ENCODE data around the gene PEX5.
A peak's percentile ranks its signal among the peaks of the same experiment; 100 is the strongest.

PEX5 gene

DNA sequence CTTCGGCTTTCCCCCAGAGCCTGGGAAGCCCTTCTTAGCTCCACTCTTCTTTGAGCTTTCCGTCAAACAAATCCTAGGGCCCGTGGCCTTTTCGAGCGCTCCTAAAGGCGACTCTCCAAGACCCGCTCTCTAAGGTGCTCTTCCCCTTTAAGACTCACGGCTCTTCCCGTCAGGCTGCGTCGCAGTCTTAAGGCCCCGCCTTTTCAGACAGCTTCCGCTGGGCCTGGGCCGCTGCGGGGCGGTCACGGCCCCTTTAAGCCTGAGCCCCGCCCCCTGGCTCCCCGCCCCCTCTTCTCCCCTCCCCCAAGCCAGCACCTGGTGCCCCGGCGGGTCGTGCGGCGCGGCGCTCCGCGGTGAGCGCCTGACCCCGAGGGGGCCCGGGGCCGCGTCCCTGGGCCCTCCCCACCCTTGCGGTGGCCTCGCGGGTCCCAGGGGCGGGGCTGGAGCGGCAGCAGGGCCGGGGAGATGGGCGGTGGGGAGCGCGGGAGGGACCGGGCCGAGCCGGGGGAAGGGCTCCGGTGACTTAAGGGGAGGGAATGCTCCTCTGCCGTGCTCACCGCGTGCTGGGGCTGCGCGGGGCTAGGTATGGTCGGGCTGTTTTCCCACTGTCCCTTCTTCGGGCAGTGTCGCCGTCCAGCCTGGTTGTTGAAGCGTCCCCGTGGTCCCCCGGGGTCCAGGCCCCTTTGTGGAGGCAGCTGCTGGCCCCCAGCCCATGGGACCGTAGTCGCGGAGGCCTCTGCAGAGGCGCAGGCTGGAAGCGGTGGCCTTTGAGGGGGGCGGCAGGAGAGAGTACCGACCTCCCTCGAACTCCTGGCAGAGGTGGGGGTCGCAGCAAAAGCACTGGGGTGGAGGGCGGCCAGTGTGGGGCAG is at the start of gene PEX5:
TSS of gene PEX5 (plus strand) at position 289 of the 870 bp plus-strand sequence. CDS start 692 bp downstream, outside the sequence.
- DNase-seq (ENCODE audit: low read depth in 3 of 3): peak; percentile 65 to 82 (median 67)

GRCh38 chr12:7141351-7142005 is 48.0 kb upstream of the PEX5 start:
- DNase-seq (ENCODE audit: low read depth in 3 of 3): no peak

DNA sequence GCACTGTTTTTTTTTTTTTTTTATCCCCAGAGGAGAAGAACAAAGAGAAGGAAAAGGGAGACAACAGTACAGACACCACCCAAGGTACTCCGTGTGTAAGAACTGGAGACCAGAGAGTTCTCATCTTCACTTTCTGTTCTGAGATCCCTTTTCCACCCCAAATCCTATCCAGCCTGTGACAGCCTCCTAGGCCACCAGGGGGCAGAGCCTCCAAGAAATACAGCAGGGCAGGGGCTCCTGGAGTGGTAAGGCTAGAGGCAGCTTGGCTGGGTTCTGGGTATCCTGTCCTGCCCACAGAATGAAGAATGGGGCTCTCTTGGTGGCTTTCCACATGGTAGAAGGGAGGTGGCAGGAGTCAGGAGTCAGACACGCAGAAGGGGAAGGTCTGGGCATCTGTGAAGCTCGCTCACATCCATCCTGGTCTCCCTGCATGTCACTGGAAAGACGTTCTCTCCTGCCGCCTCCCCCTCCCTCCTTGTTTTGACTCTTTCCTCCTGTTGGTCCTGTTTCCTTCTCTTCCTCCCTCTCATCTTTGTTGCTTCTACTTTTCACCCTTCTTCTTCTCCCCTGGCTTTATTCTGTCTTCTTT is 47.3 kb upstream of the PEX5 start:
- DNase-seq (ENCODE audit: low read depth in 3 of 3): peak; percentile 24 to 53 (median 35)

GRCh38 chr12:7142809-7143465 is 46.5 kb upstream of the PEX5 start:
- no peak for DNase-seq (ENCODE audit: low read depth in 3 of 3)

DNA sequence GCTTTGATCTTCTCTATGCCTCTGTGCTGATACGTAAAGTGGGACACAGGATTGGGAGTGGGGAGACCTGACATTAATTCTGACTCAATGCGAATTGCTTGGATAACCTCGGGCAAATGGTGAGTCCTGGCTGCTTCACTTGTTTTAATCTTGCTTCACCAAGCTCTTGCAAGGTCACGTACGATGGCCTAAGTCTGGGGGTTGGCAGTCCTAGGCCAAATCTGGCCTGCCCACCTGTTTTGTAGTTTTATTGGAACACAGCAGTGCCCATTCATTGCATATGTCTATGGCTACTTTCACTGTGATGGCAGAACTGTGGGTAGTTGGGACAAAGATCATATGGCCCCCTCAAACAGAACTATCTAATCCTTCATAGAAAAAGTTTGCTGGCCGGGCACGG is 45.9 kb upstream of the PEX5 start:
- DNase-seq (ENCODE audit: low read depth in 3 of 3): no peak

DNA sequence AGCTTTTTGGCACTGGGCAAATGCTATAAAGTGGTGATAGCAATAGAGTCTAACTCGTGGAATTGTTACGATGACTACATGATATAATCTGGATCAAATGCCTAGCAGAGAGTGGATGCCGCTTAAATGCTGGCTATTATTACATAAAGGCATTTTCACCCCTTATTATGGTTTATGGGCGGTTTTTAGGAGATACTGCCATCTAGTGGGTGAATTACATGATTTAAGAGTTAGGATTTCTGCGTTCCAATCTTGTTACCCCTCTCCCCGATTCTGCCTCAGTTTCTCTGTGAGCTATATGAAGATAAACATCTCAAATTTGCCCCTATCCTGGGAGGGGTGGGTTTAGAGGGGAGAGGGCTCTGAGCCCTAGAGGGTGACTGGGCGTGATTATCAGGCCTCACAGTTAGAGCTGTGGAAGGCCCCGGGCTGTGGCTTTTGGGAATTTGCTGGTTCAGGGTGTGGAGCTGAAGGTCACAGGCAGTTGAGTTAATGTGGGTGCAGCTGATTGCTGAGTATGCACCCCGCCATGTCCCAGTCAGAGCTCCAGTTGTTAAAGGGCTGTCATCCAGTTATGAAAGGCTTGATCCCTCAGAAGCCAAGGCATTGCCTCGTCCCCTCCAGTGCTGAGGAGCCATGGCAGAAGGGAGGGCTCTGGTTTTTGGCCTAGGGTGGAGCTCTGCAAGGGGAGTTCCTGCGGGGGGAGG is 44.9 kb upstream of the PEX5 start:
- no peak for DNase-seq (ENCODE audit: low read depth in 3 of 3)

GRCh38 chr12:7145671-7146070 is 43.8 kb upstream of the PEX5 start:
- DNase-seq (ENCODE audit: low read depth in 3 of 3): no peak

DNA sequence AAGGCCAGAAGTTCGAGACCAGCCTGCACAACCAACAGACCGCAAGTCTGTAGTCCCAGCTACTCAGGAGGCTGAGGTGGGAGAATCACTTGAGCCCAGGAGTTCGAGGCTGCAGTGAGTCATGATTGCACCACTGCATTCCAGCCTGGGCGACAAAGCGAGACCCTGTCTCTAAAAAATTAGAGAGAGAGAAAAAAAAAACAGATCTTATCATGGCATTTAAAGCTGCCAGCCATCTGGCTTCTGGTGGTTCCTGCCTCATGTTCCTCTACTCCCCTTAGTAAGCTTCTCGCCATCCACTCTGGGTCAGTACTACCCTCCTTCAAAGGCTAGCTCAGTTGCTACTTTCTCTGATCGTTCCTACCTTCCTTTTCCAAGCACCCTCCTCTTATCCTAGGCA is 43.3 kb upstream of the PEX5 start:
- DNase-seq (ENCODE audit: low read depth in 3 of 3): no peak

DNA sequence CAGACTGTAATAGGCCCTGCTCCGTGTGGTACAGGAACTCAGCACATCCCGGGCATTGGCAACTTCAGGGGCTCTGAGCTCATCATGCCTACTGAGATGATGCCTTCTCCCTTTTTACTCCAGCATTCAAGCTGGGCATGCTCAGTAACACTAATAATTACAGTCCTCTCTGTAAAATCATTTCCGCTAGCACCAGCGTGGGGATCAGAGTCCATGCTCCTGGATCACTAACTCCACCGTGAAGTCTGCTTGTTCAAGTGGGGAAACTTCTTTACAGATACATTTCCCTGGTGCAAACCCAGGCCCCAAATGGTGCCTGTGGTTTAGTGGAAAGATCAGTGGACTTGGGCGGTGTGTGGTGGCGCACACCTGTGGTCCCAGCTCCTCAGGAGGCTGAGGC is 42.6 kb upstream of the PEX5 start:
- no peak for DNase-seq (ENCODE audit: low read depth in 3 of 3)

DNA sequence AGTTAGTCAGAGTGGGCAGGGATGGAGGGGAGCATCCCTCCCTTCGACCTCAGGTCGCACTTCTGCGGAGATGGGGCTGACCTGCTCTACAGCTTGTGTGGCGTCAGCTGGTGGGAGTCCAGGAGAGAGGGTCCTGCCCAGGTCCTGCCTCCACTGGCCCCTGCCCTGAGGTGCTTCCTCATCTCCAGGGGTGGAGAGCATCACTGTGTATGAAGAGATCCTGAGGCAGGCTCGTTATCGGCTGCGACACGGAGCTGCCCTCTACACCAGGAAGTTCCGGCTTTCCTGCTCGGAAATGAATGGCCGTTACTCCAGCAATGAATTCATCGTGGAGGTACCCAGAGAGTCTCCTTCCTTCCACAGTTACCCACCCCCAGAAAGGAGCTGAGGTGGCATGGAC is 39.1 kb upstream of the PEX5 start:
- DNase-seq (ENCODE audit: low read depth in 3 of 3): no peak

- no peak for DNase-seq (ENCODE audit: low read depth in 3 of 3)
Observed at GRCh38 chr12:7150841-7151240, 38.6 kb upstream of the PEX5 start.

- no peak for DNase-seq (ENCODE audit: low read depth in 3 of 3)
Observed at GRCh38 chr12:7151532-7151931, 38.0 kb upstream of the PEX5 start.

- DNase-seq (ENCODE audit: low read depth in 3 of 3): no peak
Observed at GRCh38 chr12:7152818-7153217, 36.7 kb upstream of the PEX5 start.

GRCh38 chr12:7154042-7154441 is 35.4 kb upstream of the PEX5 start:
- DNase-seq (ENCODE audit: low read depth in 3 of 3): no peak

GRCh38 chr12:7154901-7155470 is 34.5 kb upstream of the PEX5 start:
- no peak for DNase-seq (ENCODE audit: low read depth in 3 of 3)

GRCh38 chr12:7155471-7156034 is 33.9 kb upstream of the PEX5 start:
- no peak for DNase-seq (ENCODE audit: low read depth in 3 of 3)

DNA sequence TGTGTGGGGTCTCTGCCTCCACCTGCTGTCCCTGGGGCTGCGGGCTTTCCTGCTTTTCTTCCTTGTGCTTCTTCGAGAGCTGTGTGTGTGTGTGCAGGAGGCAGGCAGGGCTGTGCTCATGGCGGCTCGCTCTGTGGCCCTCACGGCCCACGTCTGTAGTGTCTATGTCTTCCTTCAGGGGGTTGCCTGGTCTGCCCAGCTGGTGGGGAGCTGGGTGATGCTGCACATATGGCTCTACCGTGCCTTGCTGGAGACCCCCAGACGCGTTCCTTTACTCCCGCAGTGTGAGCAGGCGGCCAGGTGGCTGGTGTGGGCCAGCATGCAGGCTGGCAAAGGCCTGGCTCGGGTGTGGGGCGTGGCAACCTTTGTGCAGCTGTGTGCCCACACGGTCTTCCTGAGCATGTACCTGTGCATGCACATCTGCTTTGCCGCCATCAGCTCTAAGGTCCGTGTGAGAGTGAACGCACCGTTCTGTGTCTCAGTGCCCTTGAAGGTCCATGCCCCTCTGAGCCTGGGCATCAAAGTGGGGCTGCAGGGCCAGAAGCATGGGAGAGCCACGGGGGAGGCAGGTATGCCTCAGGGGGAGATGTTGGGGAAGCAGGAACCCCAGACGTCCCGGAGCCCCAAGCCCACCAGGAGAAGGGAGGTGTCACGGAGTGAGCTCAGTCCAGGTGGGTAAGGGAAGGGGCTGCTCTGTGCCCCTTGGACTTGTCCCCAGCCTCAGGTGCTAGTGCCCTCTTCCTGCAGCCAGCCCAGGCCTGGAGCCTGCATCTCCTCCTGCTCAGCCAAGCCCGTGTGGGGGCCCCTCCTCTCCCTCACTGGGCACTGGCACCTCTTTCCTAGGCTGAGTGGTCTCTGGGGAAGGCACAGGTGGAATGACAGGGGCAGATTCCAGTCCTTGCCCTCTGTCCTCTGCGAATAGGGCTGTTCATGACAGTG is 33.0 kb upstream of the PEX5 start:
- no peak for DNase-seq (ENCODE audit: low read depth in 3 of 3)

DNA sequence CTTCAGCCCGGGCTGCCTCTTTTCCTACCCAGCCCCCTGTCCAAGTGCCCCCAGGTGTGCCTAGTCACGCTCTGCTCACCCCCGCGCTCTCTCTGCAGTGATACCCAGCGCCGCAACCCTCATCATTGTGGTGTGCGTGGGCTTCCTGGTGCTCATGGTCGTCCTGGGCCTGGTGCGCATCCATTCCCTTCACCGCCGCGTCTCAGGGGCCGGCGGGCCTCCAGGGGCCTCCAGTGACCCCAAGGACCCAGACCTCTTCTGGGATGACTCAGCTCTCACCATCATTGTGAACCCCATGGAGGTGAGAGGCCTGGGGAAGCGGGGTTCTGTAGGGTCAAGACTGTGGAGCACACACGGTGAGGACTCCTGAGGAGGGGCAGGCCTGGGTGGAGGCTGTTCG is 32.1 kb upstream of the PEX5 start:
- no peak for DNase-seq (ENCODE audit: low read depth in 3 of 3)

- DNase-seq (ENCODE audit: low read depth in 3 of 3): no peak
Observed at GRCh38 chr12:7158781-7159609, 30.5 kb upstream of the PEX5 start.

Data from stimulated activated CD4-positive, alpha-beta T cell treated with anti-CD3 and anti-CD28 coated beads, TNF-alpha, amount 100 ng/mL, for 24 hours (primary cell).